ENCODE measurements around the gene FAM171A1.

GRCh38 chr10:15313843-15314242 is 57.2 kb downstream of the FAM171A1 start:
- no peak for TF ChIP-seq CTCF (optimal IDR thresholded peaks at IDR 0.05 in 1 of 3, IDR thresholded peaks at IDR 0.05 in 1 of 3, conservative IDR thresholded peaks at IDR 0.05 in 1 of 3; ENCODE audit: extremely low read depth in 1 of 3, insufficient read depth in 2 of 3, low read length in 3 of 3)
- TF ChIP-seq EZH2 (IDR thresholded peaks at IDR 0.05; ENCODE audit: low read length) = no peak
